Left lung (tissue), 10 donors: ENCODE measurements around the gene HAO1. TPM values are rescaled to one million over a fixed set of nuclear protein-coding genes. Genes with fewer than 3 reads are reported as not detected.

Experiments
- ATAC-seq: fragments of 200-7000 bp; cut with Tn5 transposase; one replicate; pipeline ENCODE4 v1.9.1; 2020; ENCODE audit warnings: moderate library complexity
- DNase-seq, 4 donors: peaks; one replicate each; pipeline ENCODE4 v3.0.0-alpha.2; 2013 to 2020
- H3K27ac ChIP-seq, 2 donors: fragments of 200-600 bp; sonication (generic) in 1 of 2; one replicate each; pipeline versions ENCODE4 v1.5.0 to v1.8.0; 2020 to 2021
- H3K27me3 ChIP-seq, 2 donors: fragments of 200-600 bp; sonication (generic) in 1 of 2; one replicate each; pipeline versions ENCODE4 v1.5.0 to v1.8.0; 2020 to 2021
- H3K36me3 ChIP-seq, 2 donors: fragments of 200-600 bp; sonication (generic) in 1 of 2; one replicate each; pipeline versions ENCODE4 v1.5.0 to v1.8.0; 2020 to 2021
- H3K4me1 ChIP-seq, 2 donors: fragments of 200-600 bp; one replicate each; pipeline ENCODE4 v1.8.0; 2021
- H3K4me3 ChIP-seq, 2 donors: fragments of 200-600 bp; sonication (generic) in 1 of 2; one replicate each; pipeline versions ENCODE4 v1.5.0 to v1.8.0; 2020 to 2021; ENCODE audit warnings: mild to moderate bottlenecking in 1 of 2
- H3K9me3 ChIP-seq, 2 donors: fragments of 200-600 bp; sonication (generic) in 1 of 2; one replicate each; pipeline versions ENCODE4 v1.5.0 to v1.8.0; 2020 to 2021
- CTCF ChIP-seq, 2 donors: fragments of 200-600 bp; sonication (generic) in 1 of 2; IDR thresholded peaks; one replicate each; pipeline versions ENCODE4 v1.5.0 to v1.8.0; 2021; ENCODE audit warnings: antibody characterized with exemption in 2 of 2
- intact Hi-C, 2 donors: fragments of 100-400 bp; cut with DNase I; formaldehyde crosslinking; loops; one replicate each; pipeline versions ENCODE4 v1.11.2 to v1.14.2; 2022
- polyA plus RNA-seq, 6 donors: library from polyadenylated mRNA; unstranded; fragments of 120-200 nt; gene quantifications; one replicate each; pipeline ENCODE4 v1.2.1, GENCODE V29; 2013; ENCODE audit not compliant: insufficient read length in 6 of 6
- total RNA-seq, 2 donors: library from RNA; stranded (reverse); fragmentation: NEBNext Ultra II Directional; extraction: Animal tissue kit (Norgen Biotek cat#: 25700); gene quantifications; one replicate each; pipeline ENCODE4 v1.2.1, GENCODE V29; 2021
- donor health status: DM: no; HTN: yes; CAD: no.
- donor health status: DM: no; HTN: no; CAD: no.

Gene HAO1
- total and polyA plus RNA-seq, 8 donors: not detected

GRCh38 chr20:7930343-7930742 is 9.9 kb downstream of the HAO1 start:
- intact Hi-C loops: no loop called here
- H3K4me3 ChIP-seq: no peak overlapping the region
- no peak for DNase-seq
- no peak for ATAC-seq
- no peaks in the 10 kb centered on the region for H3K27me3 ChIP-seq
- no peak overlapping the region for H3K27ac ChIP-seq
- H3K36me3 ChIP-seq: no peaks in the 10 kb centered on the region
- H3K9me3 ChIP-seq: no peaks in the 10 kb centered on the region
- no peaks in the 10 kb centered on the region for H3K4me1 ChIP-seq
- no peak for TF ChIP-seq CTCF (IDR thresholded peaks at IDR 0.05)

GRCh38 chr20:7926767-7927166 is 13.5 kb downstream of the HAO1 start:
- H3K4me1 ChIP-seq: peaks cover 0 to 5% of the 10 kb centered on the region in 2 donors
- H3K9me3 ChIP-seq: peaks cover 0 to 2% of the 10 kb centered on the region in 2 donors
- H3K4me3 ChIP-seq: no peak overlapping the region
- DNase-seq (peak in 1 of 4 donors; percentile 13), ATAC-seq (no peak)
- no peaks in the 10 kb centered on the region for H3K36me3 ChIP-seq
- TF ChIP-seq CTCF (IDR thresholded peaks at IDR 0.05): no peak
- H3K27me3 ChIP-seq: no peaks in the 10 kb centered on the region
- intact Hi-C loops: no loop called here
- no peak overlapping the region for H3K27ac ChIP-seq

GRCh38 chr20:7926323-7926722 is 13.9 kb downstream of the HAO1 start:
- Histone ChIP-seq H3K36me3 (no peaks in the 10 kb centered on the region), H3K4me1 (peaks cover 0 to 5% of the 10 kb centered on the region in 2 donors), H3K4me3 (no peak overlapping the region), H3K9me3 (peaks cover 0 to 3% of the 10 kb centered on the region in 2 donors), H3K27ac (no peak overlapping the region), H3K27me3 (no peaks in the 10 kb centered on the region)
- ATAC-seq (no peak), DNase-seq (no peak)
- TF ChIP-seq CTCF (IDR thresholded peaks at IDR 0.05): no peak
- intact Hi-C loops: no loop called here

GRCh38 chr20:7924692-7925091 is 15.6 kb downstream of the HAO1 start:
- no peak for TF ChIP-seq CTCF (IDR thresholded peaks at IDR 0.05)
- H3K4me3 ChIP-seq: no peak overlapping the region
- H3K27ac ChIP-seq: no peak overlapping the region
- no peaks in the 10 kb centered on the region for H3K27me3 ChIP-seq
- DNase-seq: no peak
- H3K36me3 ChIP-seq: no peaks in the 10 kb centered on the region
- peaks cover 0 to 3% of the 10 kb centered on the region in 2 donors for H3K9me3 ChIP-seq
- ATAC-seq: peak; percentile 24
- H3K4me1 ChIP-seq: peaks cover 0 to 5% of the 10 kb centered on the region in 2 donors
- intact Hi-C loops: no loop called here

GRCh38 chr20:7916648-7917047 is 23.6 kb downstream of the HAO1 start:
- intact Hi-C loops: no loop called here
- DNase-seq (no peak), ATAC-seq (no peak)
- H3K9me3 ChIP-seq: no peaks in the 10 kb centered on the region
- no peaks in the 10 kb centered on the region for H3K36me3 ChIP-seq
- no peaks in the 10 kb centered on the region for H3K27me3 ChIP-seq
- no peak overlapping the region for H3K27ac ChIP-seq
- no peak overlapping the region for H3K4me3 ChIP-seq
- TF ChIP-seq CTCF (IDR thresholded peaks at IDR 0.05): no peak
- H3K4me1 ChIP-seq: no peaks in the 10 kb centered on the region
